NCI-H2196 (cell line): Measurements from ENCODE around the gene VANGL1.

Experiments
- DNase-seq: peaks from one replicate; lab custom pipeline; 2025; ENCODE audit not compliant: unreplicated experiment; lab: John Stamatoyannopoulos, UW

Gene VANGL1

DNA sequence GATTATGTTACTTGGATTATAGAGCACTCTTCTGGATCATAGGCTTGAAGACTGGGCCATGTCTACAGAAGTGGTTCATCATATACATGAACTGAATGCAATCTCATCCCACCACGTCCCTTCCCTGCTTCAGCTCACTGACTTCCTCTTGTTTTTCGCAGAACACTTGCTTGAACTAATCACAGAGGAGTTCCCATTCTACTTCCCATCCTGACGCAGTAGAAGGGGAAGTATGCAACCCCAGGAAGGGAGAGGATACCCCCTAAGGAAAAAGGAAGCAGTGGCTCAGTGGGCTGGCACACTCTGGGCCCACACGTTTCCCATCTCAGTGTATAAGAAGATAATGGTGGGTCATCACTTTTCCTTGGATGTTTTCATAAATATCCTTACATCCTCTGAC lies 90.5 kb downstream of the VANGL1 start:
- no peak for DNase-seq

DNA sequence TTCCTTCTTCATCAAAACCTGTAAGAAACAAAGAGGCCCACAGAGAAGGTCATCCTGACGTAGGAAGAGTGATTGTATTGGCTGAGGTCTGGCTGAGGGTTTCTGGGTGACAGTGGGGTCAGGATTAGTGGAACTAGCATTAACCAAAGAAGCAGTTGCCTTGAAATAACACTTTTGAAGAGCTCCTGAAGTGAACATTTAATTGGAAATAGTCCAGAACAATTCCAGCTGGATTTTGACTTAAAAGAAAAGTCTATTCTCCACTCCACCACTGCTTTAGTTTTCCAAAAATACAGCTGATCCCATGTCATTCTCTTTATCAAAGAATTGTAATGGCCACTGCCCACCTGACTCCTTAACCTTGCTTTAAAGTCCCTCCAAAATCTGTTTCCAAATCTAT lies 99.0 kb downstream of the VANGL1 start:
- DNase-seq, result no peak

DNA sequence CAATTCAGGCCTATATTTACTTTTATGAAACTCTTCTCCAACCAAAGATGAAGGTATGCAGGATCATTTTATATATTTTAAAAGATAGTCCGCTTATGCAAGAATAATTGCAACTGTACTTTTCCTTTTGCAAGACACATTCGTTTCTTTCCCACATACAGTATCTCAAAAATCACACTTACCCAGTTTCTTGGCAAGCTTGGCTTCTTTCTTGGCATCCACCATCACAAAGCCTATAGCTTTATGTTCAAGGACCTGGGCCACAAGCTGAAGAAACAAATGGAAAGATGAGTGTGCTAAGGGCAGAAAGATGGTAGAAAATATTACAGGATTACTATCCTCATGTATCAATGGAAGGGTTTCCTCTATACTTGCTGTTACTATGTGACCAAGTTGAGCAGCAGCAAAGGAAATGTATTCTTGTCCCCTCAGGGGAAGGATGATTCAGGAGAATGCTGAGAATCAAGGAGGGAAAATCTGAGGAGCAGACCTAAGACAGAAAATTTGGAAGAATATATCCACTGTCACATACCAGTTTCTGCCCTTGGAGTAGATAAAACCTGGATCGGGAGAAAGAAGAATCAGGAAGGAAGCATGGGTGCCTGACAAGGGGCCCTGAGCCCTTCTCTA lies 103.0 kb downstream of the VANGL1 start:
- no peak for DNase-seq

DNA sequence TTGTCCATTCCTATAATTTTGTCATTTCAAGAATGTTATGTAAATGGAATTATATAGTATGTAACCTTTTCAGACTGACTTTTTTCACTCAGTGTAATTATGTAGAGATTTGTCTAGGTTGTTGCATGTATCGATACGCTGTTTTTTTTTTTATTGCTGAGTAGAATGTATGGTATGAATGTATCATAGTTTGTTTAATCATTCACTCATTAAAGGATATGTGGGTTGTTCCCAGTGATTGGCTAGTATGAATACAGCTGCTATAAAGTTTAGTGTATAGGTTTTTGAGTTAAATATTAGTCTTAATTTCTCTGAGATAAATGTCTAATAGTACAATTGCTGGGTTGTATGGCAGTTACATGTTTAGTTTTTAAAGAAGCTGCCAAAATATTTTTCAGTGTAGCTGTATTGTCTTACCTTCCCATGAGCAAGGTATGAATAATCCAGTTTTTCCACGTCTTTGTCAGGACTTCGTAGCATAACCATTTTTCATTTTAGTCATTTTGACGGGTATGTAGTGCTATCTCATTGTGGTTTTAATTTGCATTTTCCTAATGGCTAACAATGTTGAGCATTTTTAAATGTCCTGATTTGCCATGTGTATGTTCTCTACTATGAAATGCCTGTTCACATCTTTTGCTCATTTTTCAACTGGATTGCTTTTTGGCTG lies 104.4 kb downstream of the VANGL1 start:
- DNase-seq, result no peak
